ENCODE measurements around the gene CBLL1.

The CBLL1 gene

GRCh38 chr7:107767391-107767790 is 23.4 kb downstream of the CBLL1 start:
- TF ChIP-seq, protein P1, sequence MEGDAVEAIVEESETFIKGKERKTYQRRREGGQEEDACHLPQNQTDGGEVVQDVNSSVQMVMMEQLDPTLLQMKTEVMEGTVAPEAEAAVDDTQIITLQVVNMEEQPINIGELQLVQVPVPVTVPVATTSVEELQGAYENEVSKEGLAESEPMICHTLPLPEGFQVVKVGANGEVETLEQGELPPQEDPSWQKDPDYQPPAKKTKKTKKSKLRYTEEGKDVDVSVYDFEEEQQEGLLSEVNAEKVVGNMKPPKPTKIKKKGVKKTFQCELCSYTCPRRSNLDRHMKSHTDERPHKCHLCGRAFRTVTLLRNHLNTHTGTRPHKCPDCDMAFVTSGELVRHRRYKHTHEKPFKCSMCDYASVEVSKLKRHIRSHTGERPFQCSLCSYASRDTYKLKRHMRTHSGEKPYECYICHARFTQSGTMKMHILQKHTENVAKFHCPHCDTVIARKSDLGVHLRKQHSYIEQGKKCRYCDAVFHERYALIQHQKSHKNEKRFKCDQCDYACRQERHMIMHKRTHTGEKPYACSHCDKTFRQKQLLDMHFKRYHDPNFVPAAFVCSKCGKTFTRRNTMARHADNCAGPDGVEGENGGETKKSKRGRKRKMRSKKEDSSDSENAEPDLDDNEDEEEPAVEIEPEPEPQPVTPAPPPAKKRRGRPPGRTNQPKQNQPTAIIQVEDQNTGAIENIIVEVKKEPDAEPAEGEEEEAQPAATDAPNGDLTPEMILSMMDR (IDR thresholded peaks at IDR 0.05; ENCODE audit: control insufficient read depth, insufficient read depth, low read depth, low read length, missing control alignments), result no peak
- no peak for DNase-seq (ENCODE audit: low read depth)
- no peak overlapping the region for H3K4me3 ChIP-seq (ENCODE audit: control insufficient read depth, low read depth, low read length)

DNA sequence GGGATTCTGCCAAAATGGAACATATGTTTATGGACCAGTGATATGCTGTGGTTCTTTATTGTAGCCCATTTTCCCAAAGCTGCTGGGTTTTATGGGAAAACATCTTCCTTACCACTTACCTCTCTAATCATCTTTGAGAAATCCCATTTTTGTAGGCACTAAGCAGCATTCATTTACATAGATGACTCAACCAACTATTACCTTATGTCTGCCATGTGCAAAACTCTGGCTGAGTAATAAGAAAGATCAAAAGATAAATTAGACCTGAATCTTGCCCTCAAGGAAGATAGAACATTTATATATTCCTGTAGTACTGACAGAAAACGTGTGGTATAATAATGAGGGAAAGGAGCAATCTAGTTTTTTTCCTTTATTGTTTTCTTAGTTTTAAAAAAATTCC is 24.3 kb downstream of the CBLL1 start:
- no peak for DNase-seq (ENCODE audit: low read depth)
- no peak overlapping the region for H3K4me3 ChIP-seq (ENCODE audit: control insufficient read depth, low read depth, low read length)
- TF ChIP-seq, protein P1 (IDR thresholded peaks at IDR 0.05; ENCODE audit: control insufficient read depth, insufficient read depth, low read depth, low read length, missing control alignments), result no peak

DNA sequence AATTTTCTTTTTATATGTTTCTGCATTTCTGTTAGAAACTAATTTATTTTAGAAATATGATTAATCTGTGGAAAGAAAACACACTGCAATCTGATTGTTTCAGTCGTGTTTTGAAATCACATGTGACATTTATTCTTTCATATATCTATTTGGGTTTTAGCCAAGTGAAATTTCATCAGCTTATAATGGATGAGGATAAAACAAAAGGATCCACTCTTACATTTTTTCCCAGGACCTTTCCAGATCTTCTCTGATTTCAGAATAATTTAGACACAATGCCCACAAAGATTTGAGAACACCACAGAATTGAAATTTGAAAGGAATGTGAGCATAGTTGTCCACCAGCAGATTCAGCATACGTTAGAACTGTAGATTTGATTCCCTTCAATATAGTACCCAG is 29.1 kb downstream of the CBLL1 start:
- no peak for DNase-seq (ENCODE audit: low read depth)
- no peak overlapping the region for H3K4me3 ChIP-seq (ENCODE audit: control insufficient read depth, low read depth, low read length)
- TF ChIP-seq, protein P1 (IDR thresholded peaks at IDR 0.05; ENCODE audit: control insufficient read depth, insufficient read depth, low read depth, low read length, missing control alignments), result no peak

- TF ChIP-seq, protein P1 (IDR thresholded peaks at IDR 0.05; ENCODE audit: control insufficient read depth, insufficient read depth, low read depth, low read length, missing control alignments), result no peak
- no peak for DNase-seq (ENCODE audit: low read depth)
- no peak overlapping the region for H3K4me3 ChIP-seq (ENCODE audit: control insufficient read depth, low read depth, low read length)
Observed at GRCh38 chr7:107777702-107778101, 33.8 kb downstream of the CBLL1 start.

- TF ChIP-seq, protein P1 (IDR thresholded peaks at IDR 0.05; ENCODE audit: control insufficient read depth, insufficient read depth, low read depth, low read length, missing control alignments), result no peak
- DNase-seq (ENCODE audit: low read depth), result no peak
- no peak overlapping the region for H3K4me3 ChIP-seq (ENCODE audit: control insufficient read depth, low read depth, low read length)
Observed at GRCh38 chr7:107778283-107778682, 34.3 kb downstream of the CBLL1 start.

DNA sequence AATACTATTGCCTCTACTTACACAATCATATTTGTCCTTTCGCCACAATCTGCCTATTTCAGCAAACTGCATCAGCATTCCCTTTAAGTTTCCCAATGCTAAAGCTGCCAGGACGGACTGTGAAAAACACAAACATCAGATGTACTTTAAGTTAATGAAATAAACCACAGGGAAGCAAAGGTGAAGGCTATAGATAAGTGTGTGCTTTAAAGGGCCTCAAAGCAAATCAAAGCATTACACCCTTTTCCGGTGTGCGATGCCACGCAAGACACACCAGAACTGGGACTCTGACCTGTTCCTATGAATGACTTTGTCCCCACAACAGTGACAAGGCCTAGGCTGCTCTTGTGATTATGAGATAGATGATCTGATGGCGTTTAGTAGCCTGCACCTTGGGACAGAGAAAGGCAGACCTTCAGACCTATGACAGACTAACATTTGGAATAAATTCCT is 35.7 kb downstream of the CBLL1 start:
- H3K4me3 ChIP-seq (ENCODE audit: control insufficient read depth, low read depth, low read length), result no peak overlapping the region
- TF ChIP-seq, protein P1 (IDR thresholded peaks at IDR 0.05; ENCODE audit: control insufficient read depth, insufficient read depth, low read depth, low read length, missing control alignments), result no peak
- DNase-seq (ENCODE audit: low read depth), result no peak

- TF ChIP-seq, protein P1 (IDR thresholded peaks at IDR 0.05; ENCODE audit: control insufficient read depth, insufficient read depth, low read depth, low read length, missing control alignments), result no peak
- DNase-seq (ENCODE audit: low read depth), result no peak
- H3K4me3 ChIP-seq (ENCODE audit: control insufficient read depth, low read depth, low read length), result no peak overlapping the region
Observed at GRCh38 chr7:107782374-107782773, 38.4 kb downstream of the CBLL1 start.

Measured in AG09309 (cell line).